DND-41 (cell line): ENCODE measurements around the gene OR2A25.

ENCODE experiments used
- CTCF ChIP-seq: IDR thresholded peaks from 2 replicates; pipeline ENCODE4 v1.5.1; 2012; ENCODE audit warnings: borderline replicate concordance, low read length, moderate library complexity, mild to moderate bottlenecking; ENCODE audit not compliant: poor library complexity, severe bottlenecking; ENCODE audit errors: extremely low read depth
- EZH2 ChIP-seq: IDR thresholded peaks from 3 replicates; pipeline ENCODE4 v1.6.1; 2012; ENCODE audit warnings: borderline replicate concordance, low read depth, mild to moderate bottlenecking, moderate library complexity, low read length, inconsistent platforms; ENCODE audit not compliant: severe bottlenecking

- TF ChIP-seq EZH2 (no peak), CTCF (no peak)
Observed at GRCh38 chr7:144086730-144087129, 17.1 kb downstream of the OR2A25 start.
